Fibroblast of skin of left biceps (primary cell): ENCODE measurements around the gene CLASP1.
"Not testable (repeated sequence)": the region's sequence is repeated elsewhere in the genome, so short reads cannot be mapped to it uniquely, and the experiment has no call there.

Source experiments
- DNase-seq, 2 experiments: peaks; one replicate each; pipeline ENCODE4 v3.0.0-alpha.2; 2013; ENCODE audit warnings: low read depth in 2 of 2

CLASP1 gene

GRCh38 chr2:121349721-121350401, 299.4 kb downstream of the CLASP1 start:
- no peak for DNase-seq

- DNase-seq: no peak
Observed at GRCh38 chr2:121348128-121348740, 301.0 kb downstream of the CLASP1 start.

- DNase-seq: no peak
Observed at GRCh38 chr2:121346859-121347258, 302.4 kb downstream of the CLASP1 start.

GRCh38 chr2:121346407-121346806, 302.9 kb downstream of the CLASP1 start:
- DNase-seq: no peak

- DNase-seq: no peak
Observed at GRCh38 chr2:121345887-121346286, 303.4 kb downstream of the CLASP1 start.

- DNase-seq: no peak
Observed at GRCh38 chr2:121345101-121345500, 304.2 kb downstream of the CLASP1 start.

GRCh38 chr2:121343828-121344399, 305.3 kb downstream of the CLASP1 start:
- DNase-seq: not testable (repeated sequence)

GRCh38 chr2:121343191-121343590, 306.1 kb downstream of the CLASP1 start:
- no peak for DNase-seq

- no peak for DNase-seq
Observed at GRCh38 chr2:121342751-121343150, 306.5 kb downstream of the CLASP1 start.

- no peak for DNase-seq
Observed at GRCh38 chr2:121340926-121341325, 308.3 kb downstream of the CLASP1 start.

GRCh38 chr2:121338281-121338680, 311.0 kb downstream of the CLASP1 start:
- DNase-seq: no peak

- DNase-seq: no peak
Observed at GRCh38 chr2:121336528-121337294, 312.6 kb downstream of the CLASP1 start.

GRCh38 chr2:121335294-121336290, 313.7 kb downstream of the CLASP1 start:
- DNase-seq: no peak

GRCh38 chr2:121334581-121335293, 314.5 kb downstream of the CLASP1 start:
- DNase-seq: no peak

- no peak for DNase-seq
Observed at GRCh38 chr2:121333834-121334558, 315.3 kb downstream of the CLASP1 start.

GRCh38 chr2:121333231-121333630, 316.0 kb downstream of the CLASP1 start:
- DNase-seq: no peak

- not testable (repeated sequence) for DNase-seq
Observed at GRCh38 chr2:121331324-121331723, 317.9 kb downstream of the CLASP1 start.

GRCh38 chr2:121330921-121331320, 318.3 kb downstream of the CLASP1 start:
- DNase-seq: no peak

- DNase-seq: no peak
Observed at GRCh38 chr2:121329786-121330185, 319.5 kb downstream of the CLASP1 start.

GRCh38 chr2:121326628-121327027, 322.6 kb downstream of the CLASP1 start:
- DNase-seq: no peak
